ENCODE measurements around the gene TMEM202.

TMEM202 gene

DNA sequence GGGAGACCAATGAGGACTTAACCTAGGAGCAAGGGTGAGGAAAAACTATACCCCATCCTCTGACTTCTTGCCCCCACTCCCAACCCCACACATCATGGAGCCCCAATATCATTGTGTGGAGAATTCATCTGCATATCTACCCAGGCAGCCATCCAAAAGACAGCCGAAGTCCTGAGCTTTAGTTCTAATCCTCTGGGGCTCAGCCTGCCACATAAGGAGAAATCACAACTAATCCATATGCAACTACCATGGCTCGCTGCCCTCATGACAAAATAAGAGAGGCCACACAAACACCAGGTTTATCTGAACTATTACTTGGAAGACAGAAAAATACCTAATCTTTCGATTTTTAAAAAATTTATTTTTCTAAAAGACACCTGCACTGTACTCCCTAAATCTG, 40.0 kb upstream of the TMEM202 start:
- H2AFZ ChIP-seq (ENCODE audit: low read length) = no peak overlapping the region
- H3K27me3 ChIP-seq (replicated peaks; ENCODE audit: insufficient read depth, low read length) = no peaks in the 10 kb centered on the region
- H3K4me3 ChIP-seq (ENCODE audit: low read length) = no peak overlapping the region
- H3K36me3 ChIP-seq (replicated peaks; ENCODE audit: insufficient read depth, low read length) = no peaks in the 10 kb centered on the region
- 0 out of 2 replicates have a peak, but pooled peaks cover 3% of the 10 kb centered on the region for H4K20me1 ChIP-seq (ENCODE audit: insufficient read depth, low read length)
- H3K4me2 ChIP-seq (ENCODE audit: low read depth, low read length) = no peak overlapping the region
- TF ChIP-seq EZH2phosphoT487 (IDR thresholded peaks at IDR 0.05; ENCODE audit: low read length) (no peak), EZH2 (optimal IDR thresholded peaks at IDR 0.05; ENCODE audit: low read depth, low read length) (no peak)
- TF ChIP-seq, protein P1, sequence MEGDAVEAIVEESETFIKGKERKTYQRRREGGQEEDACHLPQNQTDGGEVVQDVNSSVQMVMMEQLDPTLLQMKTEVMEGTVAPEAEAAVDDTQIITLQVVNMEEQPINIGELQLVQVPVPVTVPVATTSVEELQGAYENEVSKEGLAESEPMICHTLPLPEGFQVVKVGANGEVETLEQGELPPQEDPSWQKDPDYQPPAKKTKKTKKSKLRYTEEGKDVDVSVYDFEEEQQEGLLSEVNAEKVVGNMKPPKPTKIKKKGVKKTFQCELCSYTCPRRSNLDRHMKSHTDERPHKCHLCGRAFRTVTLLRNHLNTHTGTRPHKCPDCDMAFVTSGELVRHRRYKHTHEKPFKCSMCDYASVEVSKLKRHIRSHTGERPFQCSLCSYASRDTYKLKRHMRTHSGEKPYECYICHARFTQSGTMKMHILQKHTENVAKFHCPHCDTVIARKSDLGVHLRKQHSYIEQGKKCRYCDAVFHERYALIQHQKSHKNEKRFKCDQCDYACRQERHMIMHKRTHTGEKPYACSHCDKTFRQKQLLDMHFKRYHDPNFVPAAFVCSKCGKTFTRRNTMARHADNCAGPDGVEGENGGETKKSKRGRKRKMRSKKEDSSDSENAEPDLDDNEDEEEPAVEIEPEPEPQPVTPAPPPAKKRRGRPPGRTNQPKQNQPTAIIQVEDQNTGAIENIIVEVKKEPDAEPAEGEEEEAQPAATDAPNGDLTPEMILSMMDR (IDR thresholded peaks at IDR 0.05; ENCODE audit: low read length) = no peak
- H3K79me2 ChIP-seq (ENCODE audit: low read length) = peaks cover 50% of the 10 kb centered on the region
- no peaks in the 10 kb centered on the region for H3K9me3 ChIP-seq (replicated peaks; ENCODE audit: insufficient read depth, low read length)
- H3K27ac ChIP-seq (ENCODE audit: low read length) = no peak overlapping the region
- no peaks in the 10 kb centered on the region for H3F3A ChIP-seq (ENCODE audit: insufficient read depth, low read length)
- no peaks in the 10 kb centered on the region for H3K9me2 ChIP-seq (replicated peaks; ENCODE audit: insufficient read depth, low read length)
- H3K4me1 ChIP-seq (ENCODE audit: low read length) = no peaks in the 10 kb centered on the region
- DNase-seq = no peak
- H3K9ac ChIP-seq (ENCODE audit: low read length) = no peak overlapping the region

DNA sequence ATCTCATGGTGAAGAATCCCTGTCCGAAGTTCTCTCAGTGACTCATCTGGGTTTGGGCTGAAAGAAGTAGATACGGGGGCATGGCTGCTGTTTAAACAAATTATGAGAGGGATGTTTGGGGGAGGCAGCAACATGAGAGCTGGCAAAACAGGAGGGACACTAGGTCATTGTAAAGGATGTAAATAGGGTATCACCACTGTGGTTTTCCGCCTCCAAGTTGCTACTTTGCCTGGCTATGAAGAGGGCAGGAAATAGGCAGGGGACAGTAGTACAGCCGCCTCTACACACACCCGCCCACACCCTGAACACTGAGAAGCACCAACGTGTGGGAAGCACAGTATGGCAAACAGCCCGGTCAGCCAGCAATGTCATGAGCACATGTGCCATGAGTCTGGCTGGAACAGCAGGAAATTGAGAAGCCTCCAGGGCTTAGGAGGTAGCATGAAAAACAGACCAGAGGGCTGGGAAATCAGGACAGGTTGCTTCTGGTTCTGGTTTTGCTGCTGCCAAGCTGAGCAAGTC, 39.4 kb upstream of the TMEM202 start:
- Histone ChIP-seq H3K9ac (ENCODE audit: low read length) (no peak overlapping the region), H3K4me2 (ENCODE audit: low read depth, low read length) (no peak overlapping the region), H3K27ac (ENCODE audit: low read length) (no peak overlapping the region), H3K79me2 (ENCODE audit: low read length) (peaks cover 55% of the 10 kb centered on the region), H3K4me3 (ENCODE audit: low read length) (no peak overlapping the region), H3F3A (ENCODE audit: insufficient read depth, low read length) (no peaks in the 10 kb centered on the region), H3K9me2 (replicated peaks; ENCODE audit: insufficient read depth, low read length) (no peaks in the 10 kb centered on the region), H3K36me3 (replicated peaks; ENCODE audit: insufficient read depth, low read length) (no peaks in the 10 kb centered on the region), H4K20me1 (ENCODE audit: insufficient read depth, low read length) (0 out of 2 replicates have a peak, but pooled peaks cover 5% of the 10 kb centered on the region), H3K27me3 (replicated peaks; ENCODE audit: insufficient read depth, low read length) (no peaks in the 10 kb centered on the region), H3K9me3 (replicated peaks; ENCODE audit: insufficient read depth, low read length) (no peaks in the 10 kb centered on the region), H3K4me1 (ENCODE audit: low read length) (no peaks in the 10 kb centered on the region), H2AFZ (ENCODE audit: low read length) (no peak overlapping the region)
- DNase-seq = no peak
- no peak for TF ChIP-seq EZH2phosphoT487 (IDR thresholded peaks at IDR 0.05; ENCODE audit: low read length)
- TF ChIP-seq, protein P1 (IDR thresholded peaks at IDR 0.05; ENCODE audit: low read length) = no peak
- no peak for TF ChIP-seq EZH2 (optimal IDR thresholded peaks at IDR 0.05; ENCODE audit: low read depth, low read length)

DNA sequence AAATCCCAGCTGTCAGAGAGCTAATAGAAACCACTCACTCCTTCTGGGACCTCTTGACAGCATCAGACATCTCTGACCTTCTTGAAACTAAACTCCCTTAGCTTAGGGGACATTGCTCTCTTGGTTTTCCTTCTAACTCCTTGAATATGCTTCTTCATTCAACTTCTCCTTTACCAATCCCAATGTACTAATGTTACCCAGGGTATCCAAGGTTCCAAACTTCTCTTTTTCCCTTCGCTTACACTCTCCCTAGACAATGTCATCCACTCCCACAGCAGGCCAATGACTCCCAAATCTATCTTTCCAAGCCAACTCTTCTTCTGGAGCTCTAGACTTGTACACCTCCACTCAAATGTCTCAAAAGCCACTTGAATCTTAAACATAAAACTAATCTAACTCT, 36.9 kb upstream of the TMEM202 start:
- H3K4me2 ChIP-seq (ENCODE audit: low read depth, low read length) = no peak overlapping the region
- no peak for TF ChIP-seq EZH2 (optimal IDR thresholded peaks at IDR 0.05; ENCODE audit: low read depth, low read length)
- no peak for TF ChIP-seq EZH2phosphoT487 (IDR thresholded peaks at IDR 0.05; ENCODE audit: low read length)
- TF ChIP-seq, protein P1 (IDR thresholded peaks at IDR 0.05; ENCODE audit: low read length) = no peak

More for the DNA sequence above, 36.9 kb upstream of the TMEM202 start:
- Histone ChIP-seq H2AFZ (ENCODE audit: low read length) (no peak overlapping the region), H4K20me1 (ENCODE audit: insufficient read depth, low read length) (0 out of 2 replicates have a peak, but pooled peaks cover 5% of the 10 kb centered on the region), H3K27ac (ENCODE audit: low read length) (no peak overlapping the region), H3K4me3 (ENCODE audit: low read length) (no peak overlapping the region), H3K9ac (ENCODE audit: low read length) (no peak overlapping the region), H3K27me3 (replicated peaks; ENCODE audit: insufficient read depth, low read length) (no peaks in the 10 kb centered on the region), H3K9me2 (replicated peaks; ENCODE audit: insufficient read depth, low read length) (no peaks in the 10 kb centered on the region), H3K4me1 (ENCODE audit: low read length) (no peaks in the 10 kb centered on the region), H3K79me2 (ENCODE audit: low read length) (peaks cover 66% of the 10 kb centered on the region), H3K9me3 (replicated peaks; ENCODE audit: insufficient read depth, low read length) (no peaks in the 10 kb centered on the region), H3F3A (ENCODE audit: insufficient read depth, low read length) (no peaks in the 10 kb centered on the region), H3K36me3 (replicated peaks; ENCODE audit: insufficient read depth, low read length) (no peaks in the 10 kb centered on the region)
- DNase-seq = no peak

All from MM.1S (cell line).